HepG2 (cell line): ENCODE results near the gene CTDSP2. TPM values are rescaled to one million over a fixed set of nuclear protein-coding genes. Genes with fewer than 3 reads are reported as not detected.

Experiments used
- ATAC-seq: fragments of 200-7000 bp; cut with Tn5 transposase; 3 replicates; pipeline ENCODE4 v1.9.1; 2020; ENCODE audit warnings: mild to moderate bottlenecking, moderate library complexity
- BruUV-seq: library from RNA; stranded (reverse); fragments of 400-500 nt; replicated peaks from 2 replicates; lab custom pipeline; 2021; lab: Mats Ljungman, UMichigan
- CTCF ChIA-PET: fragments of 300-600 bp; formaldehyde crosslinking; extraction: SDS; loops from one replicate; lab custom pipeline; 2021; ENCODE audit warnings: low total read pairs, inconsistent platforms, low intra/inter-chr PET ratio; lab: Yijun Ruan, JAX
- POLR2A ChIA-PET: fragments of 350-600 bp; sonication (Branson Sonifier 250); formaldehyde crosslinking; loops from one replicate; lab custom pipeline; 2020; ENCODE audit warnings: antibody characterized with exemption, inconsistent platforms; lab: Yijun Ruan, JAX
- DNase-seq: peaks from one replicate; pipeline ENCODE4 v3.0.0-alpha.2; 2015; ENCODE audit warnings: low spot score
- FAIRE-seq: peaks from 3 replicates; lab custom pipeline; 2011; peaks lifted over from hg19 to GRCh38; lab: Jason Lieb, UNC
- H2AFZ ChIP-seq: one replicate; pipeline ENCODE4 v1.6.1; 2011; ENCODE audit warnings: low read length, inconsistent platforms
- H3K27ac ChIP-seq: fragments of 300-600 bp; 3 replicates; pipeline ENCODE4 v1.8.0; 2011; ENCODE audit warnings: mixed run types, mild to moderate bottlenecking, mixed read lengths, low read length, inconsistent platforms; ENCODE audit not compliant: insufficient read depth; ENCODE audit errors: extremely low read length
- H3K27me3 ChIP-seq, 2 experiments: fragments of 200-600 bp in 1 of 2; 2 replicates in 1 of 2; 3 replicates in 1 of 2; pipeline versions ENCODE4 v1.6.0 to v1.8.0; 2011; ENCODE audit warnings: low read length in 2 of 2, mild to moderate bottlenecking in 2 of 2, moderate library complexity in 2 of 2, inconsistent platforms in 1 of 2; ENCODE audit not compliant: insufficient read depth in 2 of 2, control insufficient read depth in 1 of 2
- H3K36me3 ChIP-seq, 2 experiments: fragments of 200-600 bp in 1 of 2; replicated peaks in 1 of 2; 2 replicates in 1 of 2; 3 replicates in 1 of 2; pipeline versions ENCODE4 v1.5.1 to v1.8.0; 2011; ENCODE audit warnings: low read length in 2 of 2, inconsistent platforms in 1 of 2; ENCODE audit not compliant: insufficient read depth in 2 of 2, control insufficient read depth in 1 of 2
- H3K4me1 ChIP-seq: 2 replicates; pipeline ENCODE4 v1.5.1; 2012; ENCODE audit warnings: low read length, inconsistent platforms; ENCODE audit not compliant: insufficient read depth
- H3K4me2 ChIP-seq: 2 replicates; pipeline ENCODE4 v1.6.0; 2011; ENCODE audit warnings: low read depth, low read length, inconsistent platforms
- H3K4me3 ChIP-seq, 3 experiments: fragments of 200-600 bp in 1 of 3; sonication (generic), shearing (Covaris generic) in 1 of 3; replicated peaks in 1 of 3; 2 replicates each; pipeline ENCODE4 v1.5.1; 2011 to 2016; ENCODE audit warnings: low read length in 3 of 3, inconsistent platforms in 2 of 3, low read depth in 2 of 3, mild to moderate bottlenecking in 2 of 3, control low read depth in 1 of 3, mixed read lengths in 1 of 3; ENCODE audit not compliant: insufficient read depth in 1 of 3
- H3K79me2 ChIP-seq: one replicate; pipeline ENCODE4 v1.6.1; 2011; ENCODE audit warnings: low read length, inconsistent platforms; ENCODE audit not compliant: insufficient read depth
- H3K9ac ChIP-seq: 2 replicates; pipeline ENCODE4 v1.6.0; 2011; ENCODE audit warnings: mild to moderate bottlenecking, low read depth, low read length, inconsistent platforms; ENCODE audit not compliant: insufficient read depth
- H3K9me3 ChIP-seq: 2 replicates; pipeline ENCODE4 v1.5.1; 2012; ENCODE audit warnings: mild to moderate bottlenecking, low read length
- H4K20me1 ChIP-seq: 2 replicates; pipeline ENCODE4 v1.6.0; 2011; ENCODE audit warnings: inconsistent platforms, mild to moderate bottlenecking, low read length, moderate library complexity; ENCODE audit not compliant: insufficient read depth
- PHB2 ChIP-seq: fragments of 450-650 bp; IDR thresholded peaks from 2 replicates; pipeline ENCODE4 v1.6.1; 2018; ENCODE audit not compliant: partially characterized antibody
- ZNF629 ChIP-seq: sonication (generic); formaldehyde crosslinking; conservative IDR thresholded peaks from 2 replicates; pipeline ENCODE4 v1.5.0; 2020; ENCODE audit warnings: missing genetic modification reagents
- WGBS: methylation state at CpG from one replicate; pipeline ENCODE4 v1.1.6; 2017; ENCODE audit warnings: low lambda C conversion rate; 5-methylcytosine and 5-hydroxymethylcytosine counted together
- in situ Hi-C: cut with HindIII; loops from 2 replicates; pipeline ENCODE4 v1.10.0; 2017; ENCODE audit warnings: low pct_unique_long_range_greater_than_20kb; ENCODE audit not compliant: extremely low pct_ligation_motif_present
- intact Hi-C: fragments of 100-400 bp; cut with micrococcal nuclease; formaldehyde crosslinking; loops from one replicate; pipeline ENCODE4 v1.10.0; 2022; ENCODE audit not compliant: unreplicated experiment
- polyA plus RNA-seq, 8 experiments: library from polyadenylated mRNA; depleted of rRNA in 3 of 8; stranded (reverse) in 7 of 8; unstranded in 1 of 8; fragments of >200 nt; fragmentation: Illumina TruSeq in 4 of 8; extraction: Trizol in 4 of 8; gene quantifications; 2 replicates each; pipeline versions ENCODE4 v1.2.1 to v1.2.3, GENCODE V29; 2011 to 2016; ENCODE audit warnings: low read depth in 4 of 8, missing spikeins in 1 of 8, mixed read lengths in 1 of 8; ENCODE audit not compliant: insufficient read depth in 1 of 8
- total RNA-seq, 5 experiments: library from RNA; depleted of rRNA; stranded (reverse); fragments of >200 nt; fragmentation: Illumina TruSeq; extraction: Trizol; gene quantifications; 2 replicates each; pipeline ENCODE4 v1.2.3, GENCODE V29; 2016; ENCODE audit warnings: low read depth in 1 of 5
- TF ChIP-seq, protein P1 (sequence below): sonication (generic); formaldehyde crosslinking; IDR thresholded peaks from 2 replicates; pipeline ENCODE4 v1.9.0; 2022; ENCODE audit warnings: missing genetic modification reagents, mild to moderate bottlenecking, borderline replicate concordance

The CTDSP2 gene
- total and polyA plus RNA-seq, 2 of the 13 experiments (the other 11 are each of a cell fraction or from before 2014, with no cell fraction given) = 38.1 to 82.5 TPM

DNA sequence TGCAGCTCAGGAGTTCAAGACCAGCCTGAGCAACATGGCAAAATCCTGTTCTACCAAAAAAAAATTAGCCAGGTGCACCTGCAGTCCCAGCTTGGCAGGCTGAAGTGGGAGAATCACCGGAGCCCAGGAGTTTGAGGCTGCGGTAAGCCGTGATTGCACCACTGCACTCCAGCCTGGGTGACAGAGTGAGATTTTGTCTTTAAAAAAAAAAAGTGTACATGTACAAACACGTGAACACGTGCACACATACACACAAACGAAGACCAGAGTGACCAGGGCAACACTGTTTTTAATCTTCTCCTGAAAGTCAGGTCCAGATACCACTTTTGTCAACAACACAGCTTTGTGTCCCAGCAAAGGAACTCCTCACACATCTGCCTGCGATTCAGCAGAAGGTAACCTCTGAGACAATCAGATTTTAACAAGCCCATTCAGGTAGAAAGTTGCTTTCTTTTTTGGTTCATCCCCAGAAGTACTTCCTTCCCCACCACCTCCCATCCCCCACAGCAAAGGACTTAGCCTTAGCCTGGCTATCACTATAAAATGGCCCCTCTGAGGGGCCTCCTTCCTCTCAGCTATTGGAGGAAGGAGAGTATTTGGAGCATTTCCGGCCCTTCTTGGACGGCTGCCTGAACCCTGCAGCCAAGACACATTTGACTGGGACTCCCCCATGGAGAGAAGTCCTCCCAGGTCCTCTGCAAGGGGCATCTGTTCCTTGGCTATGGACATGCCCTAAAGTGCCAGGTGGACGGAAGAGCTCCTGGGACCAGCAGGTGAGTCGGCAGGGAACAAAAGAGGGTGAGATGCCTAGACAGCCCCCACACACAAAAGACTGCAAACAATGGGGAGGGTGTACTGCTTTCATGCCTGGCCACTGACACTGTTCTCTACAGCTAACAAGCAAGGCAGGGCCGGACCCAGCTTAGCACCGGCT, 9.8 kb downstream of the CTDSP2 start (continued):
- TF ChIP-seq, protein P1, sequence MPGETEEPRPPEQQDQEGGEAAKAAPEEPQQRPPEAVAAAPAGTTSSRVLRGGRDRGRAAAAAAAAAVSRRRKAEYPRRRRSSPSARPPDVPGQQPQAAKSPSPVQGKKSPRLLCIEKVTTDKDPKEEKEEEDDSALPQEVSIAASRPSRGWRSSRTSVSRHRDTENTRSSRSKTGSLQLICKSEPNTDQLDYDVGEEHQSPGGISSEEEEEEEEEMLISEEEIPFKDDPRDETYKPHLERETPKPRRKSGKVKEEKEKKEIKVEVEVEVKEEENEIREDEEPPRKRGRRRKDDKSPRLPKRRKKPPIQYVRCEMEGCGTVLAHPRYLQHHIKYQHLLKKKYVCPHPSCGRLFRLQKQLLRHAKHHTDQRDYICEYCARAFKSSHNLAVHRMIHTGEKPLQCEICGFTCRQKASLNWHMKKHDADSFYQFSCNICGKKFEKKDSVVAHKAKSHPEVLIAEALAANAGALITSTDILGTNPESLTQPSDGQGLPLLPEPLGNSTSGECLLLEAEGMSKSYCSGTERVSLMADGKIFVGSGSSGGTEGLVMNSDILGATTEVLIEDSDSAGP (CRISPR knock-in tag) = no peak

DNA sequence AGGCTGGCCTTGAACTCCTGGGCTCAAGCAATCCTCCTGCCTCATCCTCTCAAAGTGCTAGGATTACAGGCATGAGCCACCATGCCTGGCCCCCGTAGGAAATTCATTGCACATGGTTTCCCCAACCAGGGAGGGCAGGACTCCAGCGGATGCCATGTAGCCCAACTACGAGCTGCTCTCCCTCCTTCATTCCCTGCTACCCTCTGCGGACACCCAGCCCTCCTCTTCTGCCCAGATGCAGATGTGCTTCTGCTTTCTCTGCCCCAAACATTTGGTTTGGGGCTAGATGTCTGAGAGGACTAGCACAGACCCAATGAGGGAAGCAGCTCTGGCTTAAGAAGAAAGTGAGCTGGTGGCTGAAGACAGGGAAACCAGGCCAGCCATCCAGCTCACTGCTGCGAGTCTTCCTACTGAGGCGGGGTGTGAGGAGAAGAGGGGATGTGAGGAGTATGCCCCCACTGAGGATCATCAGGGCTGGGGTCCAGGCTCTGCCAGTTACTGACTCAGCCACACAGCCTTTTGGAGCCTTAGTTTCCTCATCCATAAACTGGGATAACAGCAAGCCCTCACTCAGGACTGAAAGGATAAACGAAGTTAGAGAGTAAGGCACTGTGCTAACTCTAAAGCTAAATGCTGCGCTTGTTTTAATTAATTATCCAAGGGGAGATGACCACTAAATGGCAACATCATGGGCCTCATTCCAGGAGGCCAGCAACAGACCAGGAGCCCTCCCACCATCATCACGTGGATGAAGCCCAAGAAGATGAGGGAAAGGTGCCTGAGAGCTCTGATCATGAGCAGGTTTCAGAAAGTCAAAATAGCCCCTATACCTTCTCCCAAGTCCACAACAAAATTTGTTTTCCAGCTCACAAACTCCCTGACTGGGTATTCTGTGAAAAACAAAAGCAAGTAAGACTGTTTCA, 10.9 kb downstream of the CTDSP2 start:
- H3K79me2 ChIP-seq = peaks cover 90% of the 10 kb centered on the region
- FAIRE-seq (no peak), ATAC-seq (no peak), DNase-seq (no peak)
- no peak overlapping the region for H3K4me2 ChIP-seq
- H3K4me1 ChIP-seq = peaks cover 82% of the 10 kb centered on the region
- intact Hi-C loops = no loop called here
- H3K36me3 ChIP-seq = peaks cover 6 to 11% of the 10 kb centered on the region in 2 experiments; a peak in 3 of 5 replicates
- BruUV-seq = no TSS peak
- no peak overlapping the region for H3K4me3 ChIP-seq
- in situ Hi-C loops = no loop called here
- TF ChIP-seq PHB2 (no peak), ZNF629 (CRISPR knock-in tag) (peak; percentile 72)
- CTCF ChIA-PET = interaction anchor here (3.1 kb wide), 1 partner anchor 70 kb away, joined by 12 read pairs; no protein-coding TSS in a partner anchor
- no peak overlapping the region for H2AFZ ChIP-seq
- H3K9me3 ChIP-seq = no peaks in the 10 kb centered on the region
- H3K27ac ChIP-seq = no peak overlapping the region
- 89% methylated on average over 9 of the region's 9 CpGs for WGBS
- POLR2A ChIA-PET = interaction anchor here (1.1 kb wide), 1 partner anchor 30 kb away, joined by 3 read pairs; no protein-coding TSS in a partner anchor
- no peak overlapping the region for H3K9ac ChIP-seq
- no peaks in the 10 kb centered on the region for H3K27me3 ChIP-seq
- H4K20me1 ChIP-seq = peaks cover 96% of the 10 kb centered on the region
